SK-N-MC (cell line): ENCODE measurements around the gene LRRC43.

ENCODE experiments used
- EZH2 ChIP-seq: fragments of 200-600 bp; sonication (generic); IDR thresholded peaks from one replicate; pipeline ENCODE4 v1.6.1; 2017; ENCODE audit warnings: antibody characterized with exemption
- POLR2AphosphoS5 ChIP-seq: IDR thresholded peaks from 2 replicates; pipeline ENCODE4 v1.6.1; 2012; ENCODE audit warnings: mild to moderate bottlenecking, low read depth, low read length, borderline replicate concordance

DNA sequence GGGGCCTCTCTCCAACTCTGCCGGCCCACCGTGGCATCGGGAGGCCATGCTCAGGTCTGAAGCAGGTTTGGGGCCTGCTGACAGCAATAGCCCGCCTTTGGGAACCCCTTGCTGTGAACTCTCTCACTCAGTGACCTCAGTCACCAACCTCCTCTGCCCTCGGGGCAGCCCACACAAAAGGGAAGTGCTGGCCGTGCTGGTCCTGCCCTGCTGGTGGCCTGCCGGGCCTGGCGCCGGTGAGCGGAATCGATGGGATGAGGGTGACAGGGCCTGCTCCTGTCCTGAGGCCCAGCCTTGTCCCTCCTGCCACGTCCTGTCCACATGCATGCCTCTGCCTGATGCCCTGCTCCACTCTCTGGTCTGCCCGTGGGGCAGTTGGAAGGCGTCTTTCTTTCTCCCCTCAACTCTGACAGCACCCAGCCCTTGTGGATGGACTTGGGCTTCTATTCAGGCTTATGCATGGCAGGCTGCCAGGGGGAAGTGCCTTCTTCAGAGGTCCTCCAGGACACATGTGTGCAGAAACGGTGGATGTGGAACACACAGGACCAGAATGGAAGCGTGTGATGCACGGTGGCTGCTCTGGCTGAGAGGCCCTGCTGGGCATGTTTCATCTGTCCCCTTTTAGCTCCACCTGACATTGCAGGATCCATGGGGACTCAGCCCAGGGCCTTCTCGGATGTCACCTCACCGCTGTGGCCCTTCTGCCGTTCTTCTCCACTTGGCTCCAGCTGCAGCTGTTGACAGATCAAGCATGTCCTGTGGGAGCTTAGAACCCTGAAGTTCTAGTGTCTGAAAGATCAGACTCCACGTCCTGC, 40.8 kb upstream of the LRRC43 start:
- TF ChIP-seq EZH2 (no peak), POLR2AphosphoS5 (no peak)
